ENCODE results near the gene ARHGAP42. TPM values are rescaled to one million over a fixed set of nuclear protein-coding genes. Genes with fewer than 3 reads are reported as not detected.

ARHGAP42 gene
- total RNA-seq, 1 experiment from 2014 or later = 39.1 TPM

DNA sequence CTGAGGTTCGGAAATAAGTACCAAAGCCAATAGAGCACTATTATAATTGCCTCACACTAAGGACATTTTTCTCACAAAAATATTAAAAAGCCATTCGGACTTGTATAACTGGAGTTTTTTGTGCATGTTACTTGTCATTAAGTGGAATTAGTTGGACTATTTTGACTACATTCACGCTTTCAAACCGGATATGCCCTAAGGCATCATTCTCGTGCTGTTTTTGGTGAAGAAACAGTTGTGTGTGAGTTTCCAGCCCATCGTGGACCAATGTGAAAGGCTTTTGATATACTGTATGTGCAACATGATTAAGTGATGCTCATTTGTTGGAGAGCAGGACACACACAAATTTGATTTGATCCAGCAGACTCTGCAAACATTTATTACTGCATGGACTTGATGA lies 249.7 kb downstream of the ARHGAP42 start:
- Mint-ChIP-seq H3K36me3 (ENCODE audit: insufficient read depth in 1 of 3, low read depth in 3 of 3) (peaks cover 0 to 5% (median 4%) of the 10 kb centered on the region in 3 experiments; a peak in 4 of 7 replicates), H3K27me3 (ENCODE audit: low read depth) (no peaks in the 10 kb centered on the region), H3K4me3 (no peak overlapping the region), H3K9me3 (no peaks in the 10 kb centered on the region), H3K4me1 (peaks cover 8 to 9% of the 10 kb centered on the region in 2 experiments), H3K27ac (no peak overlapping the region)
- no peak overlapping the region for H2AK5ac ChIP-seq (ENCODE audit: insufficient read length, low read length)
- H3K9ac ChIP-seq (ENCODE audit: extremely low read depth, insufficient read length, low read length) = no peak overlapping the region
- H3K4me2 ChIP-seq (ENCODE audit: insufficient read depth, insufficient read length, low read length) = no peak overlapping the region
- no peak overlapping the region for H3K56ac ChIP-seq (ENCODE audit: insufficient read length, low read depth, low read length)
- no peak overlapping the region for H3K18ac ChIP-seq (ENCODE audit: insufficient read length, low read depth, low read length)
- no peak overlapping the region for H3T11ph ChIP-seq (ENCODE audit: low read length)
- no peak overlapping the region for H4K5ac ChIP-seq (ENCODE audit: insufficient read length, low read depth, low read length)
- no peak for DNase-seq
- H2BK12ac ChIP-seq (ENCODE audit: insufficient read length, low read depth, low read length) = no peak overlapping the region
- no peak overlapping the region for H4K8ac ChIP-seq (replicated peaks; ENCODE audit: insufficient read length, low read depth, low read length)
- H3K9me3 ChIP-seq (ENCODE audit: control insufficient read depth, low read depth, low read length) = no peaks in the 10 kb centered on the region
- no peaks in the 10 kb centered on the region for H3K27me3 ChIP-seq (ENCODE audit: insufficient read depth, low read length)
- no peak overlapping the region for H3K4ac ChIP-seq (ENCODE audit: low read depth, low read length)
- H2BK5ac ChIP-seq (ENCODE audit: insufficient read length, low read length) = no peak overlapping the region
- H2AFZ ChIP-seq (ENCODE audit: low read length) = no peak overlapping the region
- H4K91ac ChIP-seq (ENCODE audit: insufficient read length, low read depth, low read length) = no peak overlapping the region
- H4K20me1 ChIP-seq (ENCODE audit: control insufficient read depth, insufficient read depth, insufficient read length) = no peaks in the 10 kb centered on the region
- H2BK120ac ChIP-seq (ENCODE audit: low read depth, low read length, poor library complexity, severe bottlenecking) = no peak overlapping the region
- H3K79me2 ChIP-seq (ENCODE audit: insufficient read depth, low read length) = no peaks in the 10 kb centered on the region
- no peak overlapping the region for H2BK15ac ChIP-seq (ENCODE audit: low read depth, low read length)
- H3K27ac ChIP-seq (ENCODE audit: insufficient read length, low read depth, low read length) = no peak overlapping the region
- H3K4me1 ChIP-seq (ENCODE audit: insufficient read depth, low read length) = no peaks in the 10 kb centered on the region
- WGBS (ENCODE audit: extremely low coverage, insufficient read length, low lambda C conversion rate) = no CpG with 5 or more reads among the region's 6 CpGs
- H3K79me1 ChIP-seq (ENCODE audit: insufficient read depth, low read depth, low read length, poor library complexity, severe bottlenecking) = no peaks in the 10 kb centered on the region
- H3K14ac ChIP-seq (ENCODE audit: insufficient read depth, low read length) = no peak overlapping the region
- no peak overlapping the region for H2BK20ac ChIP-seq (ENCODE audit: low read depth, low read length, poor library complexity, severe bottlenecking)
- H3K23me2 ChIP-seq (ENCODE audit: insufficient read length, low read depth, low read length, poor library complexity, severe bottlenecking) = no peaks in the 10 kb centered on the region
- TF ChIP-seq, protein P1, sequence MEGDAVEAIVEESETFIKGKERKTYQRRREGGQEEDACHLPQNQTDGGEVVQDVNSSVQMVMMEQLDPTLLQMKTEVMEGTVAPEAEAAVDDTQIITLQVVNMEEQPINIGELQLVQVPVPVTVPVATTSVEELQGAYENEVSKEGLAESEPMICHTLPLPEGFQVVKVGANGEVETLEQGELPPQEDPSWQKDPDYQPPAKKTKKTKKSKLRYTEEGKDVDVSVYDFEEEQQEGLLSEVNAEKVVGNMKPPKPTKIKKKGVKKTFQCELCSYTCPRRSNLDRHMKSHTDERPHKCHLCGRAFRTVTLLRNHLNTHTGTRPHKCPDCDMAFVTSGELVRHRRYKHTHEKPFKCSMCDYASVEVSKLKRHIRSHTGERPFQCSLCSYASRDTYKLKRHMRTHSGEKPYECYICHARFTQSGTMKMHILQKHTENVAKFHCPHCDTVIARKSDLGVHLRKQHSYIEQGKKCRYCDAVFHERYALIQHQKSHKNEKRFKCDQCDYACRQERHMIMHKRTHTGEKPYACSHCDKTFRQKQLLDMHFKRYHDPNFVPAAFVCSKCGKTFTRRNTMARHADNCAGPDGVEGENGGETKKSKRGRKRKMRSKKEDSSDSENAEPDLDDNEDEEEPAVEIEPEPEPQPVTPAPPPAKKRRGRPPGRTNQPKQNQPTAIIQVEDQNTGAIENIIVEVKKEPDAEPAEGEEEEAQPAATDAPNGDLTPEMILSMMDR (conservative IDR thresholded peaks at IDR 0.05) = no peak
- H3K23ac ChIP-seq (ENCODE audit: insufficient read length, low read depth, low read length) = no peak overlapping the region

All from H9 (cell line).